NCI-H69 (cell line): ENCODE data around the gene CISD3.
"Not testable (repeated sequence)": the region's sequence is repeated elsewhere in the genome, so short reads cannot be mapped to it uniquely, and the experiment has no call there.

Experiments
- DNase-seq: peaks from one replicate; lab custom pipeline; 2025; lab: John Stamatoyannopoulos, UW

CISD3 gene

DNA sequence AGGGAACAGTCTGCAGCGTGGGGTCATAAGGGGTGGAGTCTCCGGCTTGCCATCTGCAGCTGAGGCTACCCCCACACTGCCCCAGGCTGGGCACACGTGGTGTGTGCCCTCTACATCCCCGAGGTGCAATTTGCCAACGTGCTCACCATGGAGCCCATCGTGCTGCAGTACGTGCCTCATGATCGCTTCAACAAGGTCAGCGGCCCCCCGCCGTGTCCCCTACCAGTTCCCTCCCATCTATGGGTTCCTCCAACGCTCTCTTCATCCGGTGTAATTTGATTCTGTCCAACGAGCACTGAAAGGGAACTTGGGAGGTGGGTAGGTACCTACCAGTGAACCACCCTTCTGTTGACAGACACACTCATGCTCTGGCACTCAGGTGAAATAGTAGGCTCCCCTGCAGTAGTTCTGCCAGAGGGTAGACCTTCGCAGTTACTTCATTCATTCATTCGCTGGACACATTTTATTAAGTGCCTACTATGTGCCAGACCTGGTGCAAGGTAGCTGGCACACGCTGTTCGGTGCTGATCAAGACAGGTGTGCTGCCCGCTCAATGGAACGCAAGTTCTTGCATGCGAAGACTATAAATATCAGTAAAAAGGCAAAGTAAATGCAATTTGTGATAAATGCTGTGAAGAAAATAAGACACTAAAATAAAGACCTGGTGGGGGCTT is 22.3 kb upstream of the CISD3 start:
- peak; percentile 91 for DNase-seq

DNA sequence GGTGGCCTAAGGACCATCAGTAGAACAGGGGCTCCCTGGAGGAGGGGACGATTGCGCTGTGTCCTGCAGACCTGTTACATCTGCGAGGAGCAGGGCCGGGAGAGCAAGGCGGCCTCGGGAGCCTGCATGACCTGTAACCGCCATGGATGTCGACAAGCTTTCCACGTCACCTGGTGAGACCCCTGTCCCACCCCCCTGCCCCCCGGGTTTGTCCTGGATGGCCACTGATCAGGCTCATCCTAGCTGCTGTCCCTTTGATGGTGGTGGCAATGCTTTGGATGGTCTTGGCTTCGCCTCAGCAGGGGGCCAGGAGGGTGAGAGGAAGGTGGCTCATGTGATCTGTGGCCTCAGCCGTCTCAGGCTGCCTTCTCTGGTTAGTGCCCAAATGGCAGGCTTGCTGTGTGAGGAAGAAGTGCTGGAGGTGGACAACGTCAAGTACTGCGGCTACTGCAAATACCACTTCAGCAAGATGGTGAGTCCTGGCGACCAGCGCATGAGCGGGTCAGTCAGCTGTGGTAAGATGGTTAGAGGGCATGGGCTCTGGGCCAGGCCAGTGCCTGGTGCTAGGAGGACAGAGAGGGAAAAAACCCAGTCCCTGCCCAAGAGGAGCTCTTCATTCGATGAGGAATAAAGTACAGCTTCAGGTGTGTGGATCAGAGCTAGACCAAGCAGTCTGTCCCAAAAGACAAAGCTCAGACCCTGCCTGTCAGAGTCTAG is 20.9 kb upstream of the CISD3 start:
- no peak for DNase-seq

DNA sequence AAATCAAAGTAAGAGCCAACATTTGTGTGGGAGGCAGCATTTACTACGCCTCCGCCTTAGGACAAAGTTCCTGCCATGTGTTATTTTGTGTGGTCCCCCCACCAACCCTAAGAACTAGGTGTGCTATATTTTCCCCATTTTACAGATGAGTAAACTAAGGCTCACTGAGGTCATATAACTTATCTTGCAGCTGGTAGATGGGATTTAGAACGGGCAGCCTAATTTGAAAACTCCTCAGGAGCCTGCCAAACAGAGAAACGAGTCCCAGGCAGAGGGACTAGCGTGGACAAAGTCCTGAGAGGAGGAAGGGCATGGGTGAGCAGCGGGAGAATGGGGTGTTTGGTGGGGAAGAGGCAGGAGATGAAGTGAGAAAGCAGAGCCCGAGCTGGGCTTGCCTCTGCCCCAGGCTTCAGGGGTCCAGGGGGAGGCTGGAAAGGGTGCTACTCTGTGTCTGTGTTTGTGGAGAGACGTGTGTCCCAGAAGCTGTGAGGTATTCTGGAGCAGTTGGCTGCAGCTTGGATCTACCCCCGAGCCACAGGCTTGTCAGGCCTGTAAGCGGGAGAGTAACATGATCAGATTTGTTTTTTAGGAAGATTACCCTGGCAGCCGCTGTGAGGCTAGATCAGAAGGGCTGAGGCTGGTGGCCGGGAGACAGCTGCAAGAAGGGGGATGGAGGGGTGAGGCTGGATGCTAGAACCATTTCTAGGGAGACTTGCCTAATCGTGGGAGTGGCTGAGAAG is 20.1 kb upstream of the CISD3 start:
- no peak for DNase-seq

DNA sequence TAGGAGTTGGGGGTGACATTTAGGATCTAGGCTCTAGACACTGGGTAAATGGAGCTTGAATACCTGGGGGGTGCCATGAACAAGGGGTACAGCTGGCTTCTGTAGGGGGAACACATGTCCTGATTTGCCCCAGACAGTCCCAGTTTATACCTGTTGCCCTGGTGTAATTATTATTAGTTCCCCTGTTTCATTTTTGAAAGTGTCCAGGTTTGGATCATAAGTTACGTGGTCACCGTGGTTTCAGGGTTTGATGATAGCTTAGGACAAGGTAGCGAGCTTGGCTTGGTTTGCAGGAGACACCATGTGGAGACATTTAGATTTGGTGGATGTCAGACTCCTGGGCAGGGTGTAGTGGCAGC is 19.6 kb upstream of the CISD3 start:
- no peak for DNase-seq

DNA sequence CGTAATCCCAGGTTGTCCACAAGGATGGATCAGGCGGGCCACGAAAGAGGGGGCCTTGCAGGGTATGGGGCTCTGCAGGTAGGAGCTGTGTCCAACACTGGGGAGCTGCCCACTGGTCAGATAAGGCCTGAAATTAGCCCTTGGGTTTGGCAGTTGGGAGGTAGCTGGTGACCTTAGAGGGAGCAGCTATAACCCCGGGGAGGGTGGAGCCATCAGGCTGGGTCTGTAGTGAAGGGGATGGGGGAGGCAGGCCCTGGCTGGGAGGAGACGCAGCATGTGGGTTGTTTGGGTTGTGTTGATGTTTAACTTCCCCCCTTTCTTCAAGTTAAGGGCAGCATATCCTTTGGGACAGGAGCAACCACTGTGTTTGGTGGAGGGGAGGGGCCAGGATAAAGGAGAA is 19.2 kb upstream of the CISD3 start:
- no peak for DNase-seq

DNA sequence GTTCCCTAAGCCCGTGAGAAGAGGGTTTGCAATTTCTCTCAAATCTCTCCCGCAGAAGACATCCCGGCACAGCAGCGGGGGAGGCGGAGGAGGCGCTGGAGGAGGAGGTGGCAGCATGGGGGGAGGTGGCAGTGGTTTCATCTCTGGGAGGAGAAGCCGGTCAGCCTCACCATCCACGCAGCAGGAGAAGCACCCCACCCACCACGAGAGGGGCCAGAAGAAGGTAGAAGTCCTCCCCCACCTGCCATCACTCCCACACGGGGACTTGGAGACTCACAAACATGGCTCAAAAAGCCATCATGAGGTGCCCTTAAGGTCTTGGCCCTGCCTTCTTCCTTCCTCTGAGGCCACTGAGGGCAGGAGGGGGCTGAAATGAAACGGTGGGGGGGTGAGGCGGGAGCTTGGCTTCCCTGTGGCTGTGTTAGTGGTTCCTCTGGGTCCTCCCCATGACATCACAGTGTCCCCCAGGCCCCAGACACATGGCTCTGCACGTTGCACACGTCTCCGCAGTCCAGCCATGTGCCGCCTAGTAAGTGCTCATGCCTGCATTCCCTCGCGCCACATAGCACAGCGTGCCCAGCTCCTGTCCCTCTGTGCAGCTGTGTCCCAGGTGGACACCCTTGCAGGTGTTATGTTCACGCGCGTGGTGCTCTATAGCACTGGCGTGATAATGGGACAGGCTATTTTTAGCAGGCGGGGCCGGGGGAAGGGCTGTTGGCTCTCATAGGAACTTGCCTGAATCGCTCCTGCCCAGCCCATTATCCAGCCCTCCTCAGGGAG is 18.2 kb upstream of the CISD3 start:
- DNase-seq, result no peak

DNA sequence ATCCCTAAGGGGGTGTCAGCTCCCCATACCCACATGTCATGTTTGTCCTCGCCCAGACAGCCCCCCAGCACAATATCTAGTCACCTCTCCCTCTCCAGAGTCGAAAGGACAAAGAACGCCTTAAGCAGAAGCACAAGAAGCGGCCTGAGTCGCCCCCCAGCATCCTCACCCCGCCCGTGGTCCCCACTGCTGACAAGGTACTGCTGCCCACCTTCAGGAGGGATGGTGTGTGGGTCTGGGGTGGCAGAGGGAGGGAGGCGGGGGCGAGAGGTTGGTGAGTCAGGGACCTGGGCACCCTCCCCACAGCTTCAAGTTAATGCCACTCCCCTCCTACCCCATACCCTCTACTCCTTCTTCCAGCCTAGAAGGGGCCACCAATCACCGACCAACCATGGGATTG is 17.5 kb upstream of the CISD3 start:
- no peak for DNase-seq

DNA sequence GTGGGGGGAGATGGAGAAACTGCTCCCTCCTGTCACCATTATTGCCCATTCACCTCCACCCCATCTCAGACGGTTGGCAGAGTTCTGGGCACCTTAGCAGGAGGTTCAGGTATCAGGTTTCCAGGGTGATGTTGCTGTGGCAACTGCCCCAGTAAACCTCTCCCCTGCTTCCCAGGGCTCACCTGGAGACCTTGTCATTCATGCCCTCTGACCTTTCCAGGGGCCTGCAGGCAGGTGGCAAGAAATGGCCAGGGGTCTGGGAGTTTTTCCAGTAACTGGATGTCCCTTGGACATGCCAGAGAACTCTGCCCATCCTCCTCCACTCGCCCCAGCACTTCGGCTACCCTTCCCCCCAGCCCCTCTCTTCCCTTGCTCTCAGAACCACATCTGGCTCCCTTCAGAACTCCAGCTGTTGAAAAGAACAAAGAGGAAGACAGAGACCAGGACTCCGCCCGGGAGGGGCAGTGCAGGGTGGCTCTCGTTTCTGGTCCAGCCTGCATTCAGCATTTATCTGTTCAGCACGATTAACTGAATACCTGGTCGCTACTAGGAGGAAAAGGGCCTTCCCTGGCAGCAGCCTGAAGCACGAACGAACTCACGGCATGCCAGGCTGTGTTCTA is 16.6 kb upstream of the CISD3 start:
- peak; percentile 35 for DNase-seq

DNA sequence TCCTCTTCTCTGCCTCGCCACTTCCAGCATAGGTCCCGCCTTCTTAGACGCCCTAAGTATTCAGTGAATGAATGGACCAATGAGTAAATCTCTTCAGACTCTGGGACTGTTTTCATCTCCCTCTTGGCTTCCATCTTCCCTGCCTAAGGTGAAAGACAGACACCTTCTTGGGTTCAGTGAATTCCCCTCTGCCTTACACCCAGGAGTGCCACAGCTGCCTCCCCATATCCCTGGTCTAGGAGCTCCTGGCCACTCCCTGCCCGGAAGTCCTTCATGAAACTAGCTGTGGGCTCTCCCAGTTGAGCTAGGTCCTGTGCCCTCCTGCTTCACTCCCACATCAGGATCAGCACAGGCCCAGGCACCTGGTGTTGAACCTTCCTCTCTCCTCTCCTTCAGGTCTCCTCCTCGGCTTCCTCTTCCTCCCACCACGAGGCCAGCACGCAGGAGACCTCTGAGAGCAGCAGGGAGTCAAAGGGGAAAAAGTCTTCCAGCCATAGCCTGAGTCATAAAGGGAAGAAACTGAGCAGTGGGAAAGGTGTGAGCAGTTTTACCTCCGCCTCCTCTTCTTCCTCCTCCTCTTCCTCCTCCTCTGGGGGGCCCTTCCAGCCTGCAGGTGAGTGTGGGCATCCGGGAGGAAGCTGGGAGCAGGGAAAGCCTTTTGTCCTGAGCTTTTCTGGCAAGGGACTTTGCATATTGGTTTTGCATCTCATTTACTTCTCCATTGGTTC is 14.8 kb upstream of the CISD3 start:
- DNase-seq, result no peak

DNA sequence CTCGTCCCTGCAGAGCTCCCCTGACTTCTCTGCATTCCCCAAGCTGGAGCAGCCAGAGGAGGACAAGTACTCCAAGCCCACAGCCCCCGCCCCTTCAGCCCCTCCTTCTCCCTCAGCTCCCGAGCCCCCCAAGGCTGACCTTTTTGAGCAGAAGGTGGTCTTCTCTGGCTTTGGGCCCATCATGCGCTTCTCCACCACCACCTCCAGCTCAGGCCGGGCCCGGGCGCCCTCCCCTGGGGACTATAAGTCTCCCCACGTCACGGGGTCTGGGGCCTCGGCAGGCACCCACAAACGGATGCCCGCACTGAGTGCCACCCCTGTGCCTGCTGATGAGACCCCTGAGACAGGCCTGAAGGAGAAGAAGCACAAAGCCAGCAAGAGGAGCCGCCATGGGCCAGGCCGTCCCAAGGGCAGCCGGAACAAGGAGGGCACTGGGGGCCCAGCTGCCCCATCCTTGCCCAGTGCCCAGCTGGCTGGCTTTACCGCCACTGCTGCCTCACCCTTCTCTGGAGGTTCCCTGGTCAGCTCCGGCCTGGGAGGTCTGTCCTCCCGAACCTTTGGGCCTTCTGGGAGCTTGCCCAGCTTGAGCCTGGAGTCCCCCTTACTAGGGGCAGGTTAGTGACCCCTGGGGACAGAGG is 13.7 kb upstream of the CISD3 start:
- DNase-seq, result no peak

DNA sequence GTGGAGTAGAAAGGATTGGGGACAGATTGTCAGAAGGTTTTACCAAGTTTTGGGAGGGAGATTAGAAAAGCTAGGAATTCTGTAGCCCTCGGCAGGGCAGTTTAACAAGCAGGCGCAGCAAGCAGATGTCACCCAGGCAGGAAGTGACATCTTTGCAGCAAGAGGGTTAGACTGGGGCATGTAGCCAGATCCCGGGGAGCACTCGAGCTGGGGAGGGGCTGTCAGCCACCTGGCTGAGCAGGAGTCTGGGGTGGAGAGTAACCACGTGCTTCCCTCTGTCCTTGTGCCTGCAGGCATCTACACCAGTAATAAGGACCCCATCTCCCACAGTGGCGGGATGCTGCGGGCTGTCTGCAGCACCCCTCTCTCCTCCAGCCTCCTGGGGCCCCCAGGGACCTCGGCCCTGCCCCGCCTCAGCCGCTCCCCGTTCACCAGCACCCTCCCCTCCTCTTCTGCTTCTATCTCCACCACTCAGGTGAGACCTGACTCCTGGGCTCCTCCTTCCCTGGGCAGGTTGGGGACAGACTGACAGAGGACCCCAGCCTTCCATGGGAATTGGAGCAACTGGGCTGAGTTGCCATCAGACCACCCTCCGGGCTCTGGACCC is 12.9 kb upstream of the CISD3 start:
- peak; percentile 20 for DNase-seq

DNA sequence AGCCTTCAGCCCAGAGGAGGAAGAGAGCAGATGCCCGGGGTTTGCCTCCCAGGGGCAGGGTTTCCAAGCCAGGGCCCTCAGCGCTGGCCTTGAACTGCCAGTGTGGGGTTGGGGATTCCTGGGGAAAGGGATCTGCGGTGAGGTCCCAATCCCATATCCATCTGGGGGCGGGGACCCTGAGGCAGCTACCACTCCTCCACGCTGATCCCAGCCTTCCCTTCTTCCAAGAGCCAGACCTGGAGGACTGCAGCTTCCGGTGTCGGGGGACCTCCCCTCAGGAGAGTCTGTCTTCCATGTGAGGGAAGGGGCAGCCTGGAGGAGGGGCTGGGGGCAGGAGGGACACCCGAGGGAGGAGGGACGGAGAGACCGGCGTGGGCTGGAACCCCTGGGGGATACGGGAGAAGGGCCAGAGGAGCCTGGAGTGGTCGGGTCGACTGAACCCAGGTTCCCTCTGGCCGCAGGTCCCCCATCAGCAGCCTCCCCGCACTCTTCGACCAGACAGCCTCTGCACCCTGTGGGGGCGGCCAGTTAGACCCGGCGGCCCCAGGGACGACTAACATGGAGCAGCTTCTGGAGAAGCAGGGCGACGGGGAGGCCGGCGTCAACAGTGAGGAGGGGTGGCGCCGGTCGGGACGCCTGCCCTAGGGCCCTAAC is 10.7 kb upstream of the CISD3 start:
- DNase-seq, result no peak

DNA sequence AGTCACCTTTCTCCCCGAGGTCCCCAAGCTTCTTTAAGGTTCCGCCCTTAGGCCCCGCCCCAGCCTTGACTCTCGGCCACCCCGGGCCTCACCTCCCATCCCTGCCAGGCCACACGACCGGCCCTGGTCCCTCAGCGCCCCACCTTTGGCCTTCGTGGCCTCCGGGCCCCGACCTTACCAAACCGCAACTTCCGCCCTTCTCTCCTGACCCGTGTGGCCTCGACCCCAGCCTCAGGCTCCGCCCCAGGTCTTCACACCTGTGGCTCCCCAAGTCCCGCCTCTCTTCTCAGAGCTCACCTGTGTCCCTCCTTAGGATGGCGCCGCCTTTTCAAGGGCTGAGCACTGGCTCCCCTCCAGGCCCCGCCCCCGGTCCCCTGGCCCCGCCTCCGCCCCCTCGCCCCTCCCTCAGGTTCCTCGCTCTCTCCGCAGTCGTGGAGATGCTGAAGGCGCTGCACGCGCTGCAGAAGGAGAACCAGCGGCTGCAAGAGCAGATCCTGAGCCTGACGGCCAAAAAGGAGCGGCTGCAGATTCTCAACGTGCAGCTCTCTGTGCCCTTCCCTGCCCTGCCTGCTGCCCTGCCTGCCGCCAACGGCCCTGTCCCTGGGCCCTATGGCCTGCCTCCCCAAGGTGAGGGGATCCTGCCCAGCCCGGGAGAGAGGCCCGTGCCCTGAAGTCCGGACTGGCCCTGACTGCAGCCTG is 10.0 kb upstream of the CISD3 start:
- no peak for DNase-seq

DNA sequence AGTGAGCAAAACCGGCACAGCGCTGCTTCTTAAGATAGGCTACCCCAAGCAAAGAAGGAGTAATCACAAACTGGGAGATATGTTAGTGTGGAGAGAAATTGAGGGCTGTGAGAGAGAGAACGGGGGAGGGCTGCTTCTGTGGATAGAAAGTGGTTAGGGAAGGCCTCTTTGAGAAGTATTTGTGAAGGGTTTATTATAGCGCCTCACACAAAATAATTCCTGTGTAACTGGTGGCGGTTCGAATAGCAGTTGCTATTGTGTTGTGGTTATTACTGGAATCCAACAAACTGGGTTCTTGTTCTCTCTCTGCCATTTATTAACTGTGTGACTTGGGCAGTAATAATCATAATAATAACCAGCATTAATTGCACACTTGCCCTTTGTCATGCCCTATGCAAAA is 9.2 kb upstream of the CISD3 start:
- no peak for DNase-seq

DNA sequence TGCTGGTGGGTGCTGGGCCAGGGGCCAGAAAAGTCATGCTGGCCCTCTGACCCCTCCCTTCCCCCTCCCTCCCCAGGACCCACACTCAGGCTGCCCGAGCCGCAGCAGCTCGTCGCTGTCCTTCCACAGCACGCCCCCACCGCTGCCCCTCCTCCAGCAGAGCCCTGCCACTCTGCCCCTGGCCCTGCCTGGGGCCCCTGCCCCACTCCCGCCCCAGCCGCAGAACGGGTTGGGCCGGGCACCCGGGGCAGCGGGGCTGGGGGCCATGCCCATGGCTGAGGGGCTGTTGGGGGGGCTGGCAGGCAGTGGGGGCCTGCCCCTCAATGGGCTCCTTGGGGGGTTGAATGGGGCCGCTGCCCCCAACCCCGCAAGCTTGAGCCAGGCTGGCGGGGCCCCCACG is 8.3 kb upstream of the CISD3 start:
- no peak for DNase-seq

DNA sequence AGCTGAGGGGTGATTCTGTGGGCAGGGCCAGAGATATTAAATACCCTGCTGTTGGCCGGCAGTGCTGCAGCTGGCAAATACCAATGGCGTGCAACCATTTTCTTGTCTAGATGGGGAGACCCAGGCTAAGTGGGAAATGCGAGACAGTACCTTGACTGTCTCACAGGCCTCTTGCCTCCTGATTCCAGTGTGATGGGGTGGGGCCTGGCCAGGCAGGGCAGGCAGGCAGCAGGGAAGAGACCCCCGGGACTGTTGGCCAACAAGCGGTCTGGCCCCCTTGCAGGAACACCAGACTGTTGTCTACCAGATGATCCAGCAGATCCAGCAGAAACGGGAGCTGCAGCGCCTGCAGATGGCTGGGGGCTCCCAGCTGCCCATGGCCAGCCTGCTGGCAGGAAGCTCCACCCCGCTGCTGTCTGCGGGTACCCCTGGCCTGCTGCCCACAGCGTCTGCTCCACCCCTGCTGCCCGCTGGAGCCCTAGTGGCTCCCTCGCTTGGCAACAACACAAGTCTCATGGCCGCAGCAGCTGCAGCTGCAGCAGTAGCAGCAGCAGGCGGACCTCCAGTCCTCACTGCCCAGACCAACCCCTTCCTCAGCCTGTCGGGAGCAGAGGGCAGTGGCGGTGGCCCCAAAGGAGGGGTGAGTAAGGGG is 5.7 kb upstream of the CISD3 start:
- DNase-seq, result peak; percentile 92

DNA sequence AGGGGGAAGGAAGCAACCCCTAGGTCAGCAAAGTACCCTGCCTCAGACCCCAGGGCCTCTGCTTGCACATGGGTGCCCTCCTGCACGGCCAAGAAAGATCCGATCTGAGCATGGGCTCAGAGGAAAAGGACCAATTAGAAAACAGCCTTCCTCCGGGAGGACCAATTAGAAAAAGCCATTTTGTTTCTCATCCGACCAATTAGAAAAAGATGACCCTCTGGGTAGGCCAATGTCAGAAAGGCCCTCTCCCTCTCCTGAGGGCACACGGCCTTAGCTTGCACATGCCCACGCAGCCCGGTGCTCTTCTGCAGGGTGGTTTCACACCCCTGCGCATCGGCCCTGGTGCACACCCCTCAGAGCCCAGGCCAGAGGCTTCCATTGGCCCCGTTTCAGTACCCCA is 5.1 kb upstream of the CISD3 start:
- DNase-seq, result no peak

DNA sequence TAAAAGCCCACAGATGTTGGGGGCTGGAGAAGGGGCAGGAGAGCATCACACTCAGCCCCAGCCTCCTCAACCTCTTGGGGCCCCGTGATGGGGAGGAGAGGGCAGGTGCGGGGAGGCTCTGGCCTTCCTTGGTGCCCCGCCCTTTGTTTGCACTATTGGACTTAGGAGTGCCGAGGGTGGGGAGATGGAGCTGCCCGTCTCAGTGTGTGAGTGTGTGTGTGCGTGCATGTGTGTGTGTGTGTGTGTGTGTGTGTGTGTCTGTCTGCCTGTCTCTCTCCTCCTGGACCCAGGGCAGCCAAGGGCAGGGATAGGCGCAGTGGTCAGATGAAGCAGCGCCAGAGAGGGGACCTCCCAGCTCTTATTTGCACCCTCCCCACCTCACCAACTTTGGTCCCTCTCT is 4.0 kb upstream of the CISD3 start:
- not testable (repeated sequence) for DNase-seq

DNA sequence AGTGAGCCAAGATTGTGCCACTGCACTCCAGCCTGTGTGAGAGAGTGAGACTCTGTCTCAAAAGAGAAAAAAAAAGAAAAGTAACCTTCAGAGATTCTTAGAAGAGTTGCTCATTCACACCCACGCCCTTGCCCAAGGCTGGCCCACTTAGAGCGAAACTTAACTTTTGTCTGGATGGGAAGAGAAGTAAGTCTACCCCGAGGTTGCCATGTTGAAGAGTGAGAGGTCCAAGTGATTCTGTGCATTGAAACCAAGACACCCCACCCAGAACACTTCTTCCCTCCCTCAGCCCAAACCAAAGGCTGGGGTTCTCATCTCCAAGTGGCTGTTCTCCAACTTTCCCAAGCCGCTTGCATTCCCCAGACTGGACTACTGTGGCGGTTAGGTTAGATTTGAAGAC is 2.4 kb upstream of the CISD3 start:
- no peak for DNase-seq
